CD4-positive, alpha-beta T cell (primary cell): ENCODE data around the gene DHX29. TPM values are rescaled to one million over a fixed set of nuclear protein-coding genes. Genes with fewer than 3 reads are reported as not detected.

Experiments used
- ATAC-seq: fragments of 200-7000 bp; cut with Tn5 transposase; one replicate; pipeline ENCODE4 v1.10.0; 2022; ENCODE audit warnings: mild to moderate bottlenecking; ENCODE audit not compliant: poor library complexity
- CTCF ChIA-PET: fragments of 350-600 bp; sonication (Branson Sonifier 250); formaldehyde crosslinking; loops from one replicate; lab custom pipeline; 2021; ENCODE audit warnings: antibody characterized with exemption, inconsistent platforms; lab: Charles Lee
- POLR2A ChIA-PET: fragments of 350-600 bp; sonication (Branson Sonifier 250); formaldehyde crosslinking; loops from one replicate; lab custom pipeline; 2021; ENCODE audit warnings: antibody characterized with exemption, inconsistent platforms; lab: Charles Lee
- DNase-seq, 14 experiments: peaks; one replicate each; pipeline ENCODE4 v3.0.0-alpha.2; 2013 to 2020; ENCODE audit warnings: mixed read lengths in 2 of 14
- H3K27ac ChIP-seq, 2 donors: one replicate each; pipeline versions ENCODE4 v1.5.1 to v1.7.0; 2013; ENCODE audit warnings: low read length in 2 of 2, low read depth in 1 of 2, mild to moderate bottlenecking in 1 of 2
- H3K27me3 ChIP-seq, 2 experiments: 1 replicate in 1 of 2; 2 replicates in 1 of 2; pipeline versions ENCODE4 v1.6.1 to v1.7.0; 2013; ENCODE audit warnings: low read length in 2 of 2, control low read depth in 1 of 2, mild to moderate bottlenecking in 1 of 2, moderate library complexity in 1 of 2; ENCODE audit not compliant: insufficient read depth in 2 of 2, control insufficient read depth in 1 of 2
- H3K36me3 ChIP-seq: one replicate; pipeline ENCODE4 v1.6.1; 2013; ENCODE audit warnings: low read length, control low read depth; ENCODE audit not compliant: insufficient read depth
- H3K4me1 ChIP-seq: one replicate; pipeline ENCODE4 v1.6.1; 2013; ENCODE audit warnings: low read length, control low read depth; ENCODE audit not compliant: insufficient read depth
- H3K4me3 ChIP-seq: one replicate; pipeline ENCODE4 v1.5.1; 2013; ENCODE audit warnings: mild to moderate bottlenecking, low read length, moderate library complexity
- H3K9me3 ChIP-seq, 2 experiments: 1 replicate in 1 of 2; 2 replicates in 1 of 2; pipeline versions ENCODE4 v1.6.1 to v1.7.0; 2013; ENCODE audit warnings: low read length in 2 of 2, mild to moderate bottlenecking in 2 of 2, control low read depth in 1 of 2, moderate library complexity in 1 of 2; ENCODE audit not compliant: control insufficient read depth in 1 of 2, insufficient read depth in 1 of 2
- H3K27ac Mint-ChIP-seq: one replicate; pipeline ENCODE4 v1.8.0; 2020; ENCODE audit warnings: mixed read lengths
- H3K27me3 Mint-ChIP-seq: one replicate; pipeline ENCODE4 v1.8.0; 2021; ENCODE audit warnings: mixed read lengths
- H3K36me3 Mint-ChIP-seq: one replicate; pipeline ENCODE4 v1.8.0; 2021; ENCODE audit warnings: low read depth, mixed read lengths
- H3K4me1 Mint-ChIP-seq: one replicate; pipeline ENCODE4 v1.8.0; 2021; ENCODE audit warnings: low read depth, mixed read lengths
- H3K4me3 Mint-ChIP-seq: one replicate; pipeline ENCODE4 v1.8.0; 2020; ENCODE audit warnings: mild to moderate bottlenecking, mixed read lengths
- H3K9me3 Mint-ChIP-seq: one replicate; pipeline ENCODE4 v1.8.0; 2020; ENCODE audit warnings: mixed read lengths
- intact Hi-C, 2 experiments: fragments of 100-400 bp; cut with DNase I in 1 of 2; cut with micrococcal nuclease in 1 of 2; formaldehyde crosslinking; loops; one replicate each; pipeline versions ENCODE4 v1.15.1 to v1.9.0; 2023 to 2025; cut with DNase I, micrococcal nuclease
- total RNA-seq, 174 experiments: library from RNA in 2 of 174; stranded (reverse) in 2 of 174; gene quantifications; one replicate each; pipeline ENCODE4 v1.2.3 and lab custom pipeline; 2021 to 2026
- TF ChIP-seq, protein P1 (sequence below): fragments of 200-600 bp; IDR thresholded peaks from one replicate; pipeline ENCODE4 v1.8.0; 2022; ENCODE audit warnings: antibody characterized with exemption, mild to moderate bottlenecking

Gene DHX29
- total RNA-seq, 2 experiments from 2014 or later: 13.8 to 17.9 TPM

- no peak overlapping the region for H3K27ac ChIP-seq
- peaks cover 0 to 16% of the 10 kb centered on the region in 2 experiments for H3K9me3 ChIP-seq
- peaks cover 25% of the 10 kb centered on the region for H3K4me1 ChIP-seq
- H3K4me1 Mint-ChIP-seq: peaks cover 19% of the 10 kb centered on the region
- no peak overlapping the region for H3K4me3 ChIP-seq
- intact Hi-C loops: no loop called here
- TF ChIP-seq, protein P1, sequence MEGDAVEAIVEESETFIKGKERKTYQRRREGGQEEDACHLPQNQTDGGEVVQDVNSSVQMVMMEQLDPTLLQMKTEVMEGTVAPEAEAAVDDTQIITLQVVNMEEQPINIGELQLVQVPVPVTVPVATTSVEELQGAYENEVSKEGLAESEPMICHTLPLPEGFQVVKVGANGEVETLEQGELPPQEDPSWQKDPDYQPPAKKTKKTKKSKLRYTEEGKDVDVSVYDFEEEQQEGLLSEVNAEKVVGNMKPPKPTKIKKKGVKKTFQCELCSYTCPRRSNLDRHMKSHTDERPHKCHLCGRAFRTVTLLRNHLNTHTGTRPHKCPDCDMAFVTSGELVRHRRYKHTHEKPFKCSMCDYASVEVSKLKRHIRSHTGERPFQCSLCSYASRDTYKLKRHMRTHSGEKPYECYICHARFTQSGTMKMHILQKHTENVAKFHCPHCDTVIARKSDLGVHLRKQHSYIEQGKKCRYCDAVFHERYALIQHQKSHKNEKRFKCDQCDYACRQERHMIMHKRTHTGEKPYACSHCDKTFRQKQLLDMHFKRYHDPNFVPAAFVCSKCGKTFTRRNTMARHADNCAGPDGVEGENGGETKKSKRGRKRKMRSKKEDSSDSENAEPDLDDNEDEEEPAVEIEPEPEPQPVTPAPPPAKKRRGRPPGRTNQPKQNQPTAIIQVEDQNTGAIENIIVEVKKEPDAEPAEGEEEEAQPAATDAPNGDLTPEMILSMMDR: no peak
- H3K36me3 ChIP-seq: no peaks in the 10 kb centered on the region
- no peaks in the 10 kb centered on the region for H3K36me3 Mint-ChIP-seq
- DNase-seq: no peak
- H3K4me3 Mint-ChIP-seq: no peak overlapping the region
- no peaks in the 10 kb centered on the region for H3K9me3 Mint-ChIP-seq
- H3K27me3 ChIP-seq: peaks cover 33 to 36% of the 10 kb centered on the region in 2 experiments
- peaks cover 56% of the 10 kb centered on the region for H3K27me3 Mint-ChIP-seq
- ChIA-PET POLR2A (no interaction called here), CTCF (interaction anchor here (1.8 kb wide), 1 partner anchor 11 kb away, joined by 4 read pairs; no protein-coding TSS in a partner anchor)
- no peak overlapping the region for H3K27ac Mint-ChIP-seq
- no peak for ATAC-seq
Measured at GRCh38 chr5:55236800-55237199, 70.7 kb downstream of the DHX29 start.

DNA sequence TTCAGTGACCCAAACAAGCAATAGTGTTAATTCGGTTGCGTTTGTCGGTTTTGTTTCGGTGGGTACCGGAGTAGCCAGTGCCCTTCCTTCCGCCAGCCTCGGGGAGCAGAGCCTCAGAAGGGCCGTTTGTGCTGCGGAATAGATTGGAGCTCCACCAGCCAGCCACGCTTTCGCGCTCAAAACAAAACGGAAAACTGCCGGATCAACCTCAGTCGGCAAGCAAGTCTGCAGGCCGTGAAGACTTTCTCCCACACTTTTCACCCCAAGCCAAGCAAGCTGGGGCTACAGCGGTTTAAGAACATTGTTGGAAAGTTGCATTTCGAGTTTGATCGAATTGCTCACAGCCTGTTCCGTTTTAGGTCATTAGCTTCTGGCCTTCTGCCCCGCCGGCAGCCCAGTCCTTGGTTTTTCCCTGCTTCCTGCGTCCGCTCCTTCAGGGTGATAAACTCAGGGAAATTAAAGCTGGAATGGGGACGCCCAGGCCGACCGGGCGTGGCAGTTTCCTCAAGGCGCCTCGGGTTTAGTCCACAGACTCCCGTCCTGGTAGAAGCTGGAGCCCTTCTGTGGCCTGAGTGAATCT, 73.3 kb downstream of the DHX29 start:
- CTCF ChIA-PET: interaction anchor here (1.2 to 1.6 kb wide), 2 partner anchors 27 to 60 kb away, joined by 3 to 4 read pairs; no protein-coding TSS in a partner anchor
- intact Hi-C loops: loop anchor here (5.0 kb wide), 2 partner anchors 57 to 62 kb away; partner anchors contain the start of gene CDC20B (in 1 of the 2)
- Histone ChIP-seq H3K27ac (no peak overlapping the region), H3K27me3 (peaks cover 58 to 62% of the 10 kb centered on the region in 2 experiments), H3K4me3 (peak overlapping the region; percentile 60), H3K9me3 (peaks cover 0 to 23% of the 10 kb centered on the region in 2 experiments), H3K4me1 (peaks cover 37% of the 10 kb centered on the region), H3K36me3 (no peaks in the 10 kb centered on the region)
- POLR2A ChIA-PET: interaction anchor here (0.9 to 2.7 kb wide), 3 partner anchors 10 to 74 kb away, joined by 3 to 19 read pairs (median 3); partner anchors contain the start of genes DHX29 and MTREX
- DNase-seq: peak in 3 of 14 experiments; percentile 13 to 19 (median 18)
- no peaks in the 10 kb centered on the region for H3K9me3 Mint-ChIP-seq
- H3K36me3 Mint-ChIP-seq: no peaks in the 10 kb centered on the region
- peaks cover 77% of the 10 kb centered on the region for H3K27me3 Mint-ChIP-seq
- no peak overlapping the region for H3K27ac Mint-ChIP-seq
- peak overlapping the region; percentile 86 for H3K4me3 Mint-ChIP-seq
- H3K4me1 Mint-ChIP-seq: peaks cover 33% of the 10 kb centered on the region
- ATAC-seq: no peak
- TF ChIP-seq, protein P1: no peak

- intact Hi-C loops: loop anchor here (5.0 kb wide), 2 partner anchors 56 to 61 kb away; partner anchors contain the start of gene CDC20B (in 1 of the 2)
- peak; percentile 73 for ATAC-seq
- Mint-ChIP-seq H3K27me3 (peaks cover 86% of the 10 kb centered on the region), H3K36me3 (no peaks in the 10 kb centered on the region), H3K4me1 (peaks cover 33% of the 10 kb centered on the region), H3K9me3 (no peaks in the 10 kb centered on the region), H3K27ac (no peak within 1 kb of the TSS), H3K4me3 (peak within 1 kb of the TSS; percentile 86)
- TF ChIP-seq, protein P1: no peak
- POLR2A ChIA-PET: interaction anchor here (0.7 to 2.7 kb wide), 4 partner anchors 9 to 244 kb away, joined by 3 to 19 read pairs (median 4); no protein-coding TSS in a partner anchor
- DNase-seq: peak in 12 of 14 experiments; percentile 16 to 76 (median 49)
- H3K27ac ChIP-seq: no peak within 1 kb of the TSS
- H3K4me3 ChIP-seq: peak within 1 kb of the TSS; percentile 60
- peaks cover 0 to 23% of the 10 kb centered on the region in 2 experiments for H3K9me3 ChIP-seq
- H3K36me3 ChIP-seq: no peaks in the 10 kb centered on the region
- H3K27me3 ChIP-seq: peaks cover 67 to 72% of the 10 kb centered on the region in 2 experiments
- CTCF ChIA-PET: interaction anchor here (1.0 to 2.0 kb wide), 5 partner anchors 27 to 74 kb away, joined by 3 to 7 read pairs (median 4); partner anchors contain the start of gene GPX8
- peaks cover 37% of the 10 kb centered on the region for H3K4me1 ChIP-seq
Measured at GRCh38 chr5:55232985-55233928, 74.2 kb downstream of the DHX29 start, which contains the start of gene CCNO. Gene CCNO, minus strand, starts transcription at chr5:55233608. Its CDS starts 85 bp downstream, at chr5:55233523.
